ENCODE results near the gene CIPC.

Gene CIPC

DNA sequence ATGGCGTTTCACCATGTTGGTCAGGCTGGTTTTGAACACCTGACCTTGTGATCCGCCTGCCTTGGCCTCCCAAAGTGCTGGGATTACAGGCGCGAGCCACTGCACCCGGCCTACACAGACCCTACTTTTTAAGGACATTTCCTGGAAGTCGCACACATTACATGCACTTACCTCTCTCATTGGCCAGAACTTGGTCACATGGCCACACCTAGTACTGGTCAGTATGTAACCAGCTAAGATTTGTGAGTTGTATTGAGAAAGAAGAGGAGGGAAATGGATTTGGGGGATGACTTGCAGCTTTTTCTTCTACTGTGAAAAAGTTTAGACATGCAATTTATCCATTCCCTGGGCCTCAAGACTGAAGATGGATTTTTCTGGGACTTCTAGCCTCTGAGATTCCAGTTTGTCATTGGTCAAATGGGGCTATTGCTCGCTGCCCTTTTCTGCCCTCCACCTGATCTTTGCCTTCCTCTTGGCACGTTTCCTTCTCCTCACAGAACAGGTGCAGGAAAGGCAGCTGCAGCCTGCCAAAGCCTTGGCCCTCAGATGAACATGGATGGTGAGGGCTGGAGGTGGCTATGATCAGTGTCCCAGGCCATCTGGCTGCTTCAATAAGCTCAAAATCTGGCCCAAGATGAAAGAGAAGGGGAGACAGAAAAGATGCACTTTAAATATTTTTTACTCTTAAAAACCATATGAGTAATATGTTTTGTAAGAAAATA lies 50.6 kb downstream of the CIPC start:
- no peak for DNase-seq

DNA sequence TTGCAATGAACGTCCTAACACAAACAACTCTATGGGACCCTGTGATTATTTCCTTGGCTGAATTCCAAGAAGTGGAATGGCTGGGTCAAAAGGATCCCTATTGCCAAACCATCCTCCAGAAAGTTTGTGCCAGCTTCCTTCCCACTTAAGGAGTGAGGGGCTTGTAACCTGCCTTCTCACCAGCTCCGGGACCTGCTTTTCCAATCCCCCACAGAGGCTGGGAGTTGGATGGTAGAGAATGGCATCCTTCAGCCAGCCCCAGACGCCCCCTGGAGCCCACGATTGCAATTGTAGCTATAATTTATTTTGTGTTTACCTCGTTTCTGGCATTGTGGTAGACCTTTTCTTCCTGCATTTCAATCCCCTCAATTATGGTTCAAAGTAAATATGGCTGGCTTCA lies 53.2 kb downstream of the CIPC start:
- DNase-seq = peak in 11 of 51 donors; percentile 9 to 58 (median 18)

DNA sequence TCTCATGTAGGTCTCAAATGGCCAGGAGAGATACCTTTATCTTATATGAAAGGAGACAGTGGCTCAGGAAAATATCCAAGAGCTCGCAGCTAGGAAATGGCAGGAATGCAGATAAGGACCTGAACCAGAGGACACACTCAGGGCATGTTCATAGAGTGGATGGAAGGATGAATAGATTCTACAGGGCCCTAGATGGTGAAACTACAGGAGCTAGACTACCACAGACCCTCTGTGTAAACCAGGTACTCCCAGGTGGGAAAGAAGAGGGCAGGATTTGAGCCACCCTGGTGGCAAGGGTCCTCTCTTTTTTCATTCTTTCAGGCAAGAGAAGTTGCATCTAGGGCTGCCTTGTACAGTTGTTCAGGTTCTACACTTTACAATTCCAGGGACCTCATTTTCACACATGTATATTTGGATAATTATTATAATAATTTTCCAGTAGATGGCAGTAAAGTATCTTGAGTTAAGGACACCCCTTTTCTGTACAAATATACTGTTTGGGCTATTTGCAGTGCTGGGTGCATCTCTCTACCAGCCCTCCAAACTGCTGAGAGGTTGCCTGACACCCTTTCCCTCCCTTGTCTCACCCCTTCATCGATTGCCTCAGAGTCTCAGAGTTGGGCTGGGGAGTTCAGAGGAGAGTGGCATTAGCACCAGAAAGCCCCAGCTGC lies 54.0 kb downstream of the CIPC start:
- peak in 1 of 51 donors; percentile 36 for DNase-seq

DNA sequence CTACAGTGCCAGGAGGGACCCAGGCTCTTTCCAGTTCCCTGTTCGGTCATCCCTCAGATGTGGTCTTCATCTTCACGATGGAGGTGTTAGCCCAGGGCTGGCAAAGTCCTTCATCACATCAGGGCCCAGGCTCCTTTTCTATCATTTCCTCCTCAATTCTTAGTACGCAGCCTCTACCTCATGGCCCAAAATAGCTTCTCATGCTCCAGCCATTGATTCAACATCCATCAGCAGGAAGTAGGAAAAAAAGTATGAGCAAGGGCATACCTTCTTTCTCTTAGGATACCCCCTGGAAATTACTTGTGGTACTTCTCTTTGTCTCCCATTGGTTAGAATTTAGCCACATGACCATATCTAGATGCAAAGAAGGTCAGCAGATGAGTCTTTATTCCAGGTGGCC lies 55.7 kb downstream of the CIPC start:
- DNase-seq = no peak

DNA sequence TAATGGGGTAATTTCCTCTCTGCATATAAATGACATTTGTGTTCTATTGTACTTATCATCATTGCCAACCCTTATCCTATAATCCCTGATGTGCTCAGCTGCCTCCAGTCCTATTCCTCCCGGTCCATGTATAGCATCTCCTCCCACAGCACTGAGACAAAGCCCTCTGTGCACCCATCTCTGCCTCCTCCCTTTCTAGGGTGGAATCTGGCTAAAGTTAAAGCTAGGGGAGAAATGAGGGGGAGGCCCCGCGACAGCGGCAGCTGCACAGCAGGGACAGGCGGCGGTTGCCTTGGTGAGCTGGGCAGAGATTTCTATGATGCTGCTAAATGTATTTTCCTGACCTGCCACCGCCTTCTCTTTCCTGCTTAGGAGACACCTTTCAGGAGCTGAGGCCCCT lies 56.4 kb downstream of the CIPC start:
- peak in 7 of 51 donors; percentile 12 to 55 (median 20) for DNase-seq

DNA sequence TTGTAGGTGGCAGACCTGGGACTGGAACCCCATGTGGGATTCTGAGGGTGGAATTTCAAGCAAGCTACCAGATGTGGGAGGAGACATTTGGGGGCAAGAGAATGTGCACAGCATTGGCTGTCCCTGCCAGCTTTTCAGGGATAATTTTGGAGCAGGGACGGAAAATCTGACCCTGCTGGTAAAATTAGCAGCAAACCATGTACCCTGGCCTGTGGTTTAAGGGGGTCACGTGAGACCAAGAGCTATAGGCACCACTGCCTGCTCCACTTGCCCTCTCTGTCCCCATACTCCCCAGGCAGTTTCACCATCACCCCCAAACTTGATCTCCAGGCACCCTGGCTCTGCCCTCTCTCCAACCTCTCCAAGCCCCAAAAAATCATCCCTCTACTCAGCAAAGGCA lies 57.0 kb downstream of the CIPC start:
- no peak for DNase-seq

DNA sequence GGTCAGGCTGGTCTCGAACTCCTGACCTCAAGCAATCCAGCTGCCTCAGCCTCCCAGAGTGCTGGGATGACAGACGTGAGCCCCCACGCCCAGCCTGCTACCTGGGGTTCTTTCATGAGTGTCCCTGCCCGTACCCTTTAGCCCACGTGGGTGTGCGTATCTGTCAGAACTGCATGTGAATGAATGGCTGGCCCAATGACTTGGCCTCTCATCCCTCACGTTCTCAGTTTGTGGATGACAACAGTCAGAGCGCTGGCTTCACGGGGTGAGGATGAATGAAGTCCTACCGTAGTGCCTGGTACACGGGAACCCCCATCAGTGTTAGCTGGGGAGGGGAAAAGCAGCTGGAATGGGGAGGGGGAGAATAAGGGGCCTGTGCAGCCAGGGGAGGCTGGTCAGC lies 59.7 kb downstream of the CIPC start:
- DNase-seq = peak in 2 of 51 donors; percentile 30 to 36

DNA sequence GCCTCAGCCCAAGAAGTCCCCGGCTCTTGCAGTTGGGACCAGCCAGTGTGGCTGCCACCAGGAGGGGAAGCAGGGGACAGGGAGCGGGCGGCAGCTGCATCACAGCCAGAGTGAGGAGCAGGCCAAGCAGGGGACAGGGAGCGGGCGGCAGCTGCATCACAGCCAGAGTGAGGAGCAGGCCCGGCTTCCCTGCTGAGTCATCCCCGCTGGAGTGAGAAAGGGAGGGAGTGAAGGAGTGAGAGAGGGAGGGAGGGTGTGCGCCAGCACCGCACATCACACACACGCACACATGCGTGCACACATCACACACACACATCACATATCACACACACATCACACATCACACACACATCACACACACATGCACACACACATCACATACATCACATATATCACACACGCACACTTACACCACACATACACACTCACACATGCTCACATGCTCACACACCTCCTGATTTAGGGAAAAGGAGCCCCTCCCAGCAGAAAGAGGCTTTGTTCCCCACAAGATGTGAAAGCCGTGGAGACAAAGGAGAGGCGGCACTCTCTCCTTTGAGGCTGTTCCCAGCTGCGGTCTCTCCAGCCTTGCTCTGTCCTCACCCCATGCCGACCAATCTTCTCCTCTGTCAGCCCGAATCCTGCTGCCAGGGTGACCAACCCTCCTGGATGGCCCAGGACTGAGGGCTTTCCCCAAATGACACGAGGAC lies 60.3 kb downstream of the CIPC start:
- peak in 45 of 51 donors; percentile 32 to 90 (median 73) for DNase-seq

DNA sequence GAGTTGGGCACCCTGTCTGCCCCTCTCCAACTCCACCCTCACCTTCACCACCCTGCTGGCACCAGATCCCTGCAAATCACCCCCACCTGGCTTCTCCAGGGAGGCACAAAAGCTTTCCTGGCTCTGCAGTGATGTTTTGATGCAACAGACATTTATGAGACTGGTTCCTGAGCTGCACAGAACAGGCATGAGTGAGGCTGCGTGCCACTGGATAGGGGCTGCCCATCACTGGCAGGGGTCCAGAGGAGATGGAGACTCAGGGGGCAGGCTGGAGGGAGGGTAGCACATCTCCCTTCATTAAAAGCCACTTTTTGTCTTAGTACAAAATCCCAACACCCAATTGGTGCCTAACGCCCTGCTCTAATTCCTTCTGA lies 60.8 kb downstream of the CIPC start:
- peak in 3 of 51 donors; percentile 51 to 79 (median 60) for DNase-seq

DNA sequence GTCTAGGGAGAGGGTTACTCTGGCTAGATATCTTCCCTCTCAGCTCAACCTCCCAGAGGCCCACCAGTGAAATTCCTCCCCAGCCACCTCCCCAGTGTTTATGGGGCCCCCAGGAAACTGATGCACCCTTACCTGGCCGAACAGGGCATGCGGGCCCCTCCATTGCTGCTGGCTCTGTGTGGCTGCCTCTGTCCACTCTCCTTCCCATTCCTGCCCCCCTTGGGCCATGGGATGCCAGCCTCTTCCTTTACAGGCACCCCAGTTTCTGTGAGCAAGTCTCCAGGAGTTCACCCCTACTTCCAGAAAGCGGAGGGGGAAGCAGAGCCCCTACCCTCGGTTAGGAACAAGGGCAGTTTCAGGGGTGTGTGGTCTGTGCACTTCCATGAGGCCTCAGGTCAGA lies 63.0 kb downstream of the CIPC start:
- DNase-seq = no peak
